K562 (cell line): ENCODE results near the gene NTN3. TPM values are rescaled to one million over a fixed set of nuclear protein-coding genes. Genes with fewer than 3 reads are reported as not detected.

ENCODE experiments used
- ATAC-seq: fragments of 200-7000 bp; cut with Tn5 transposase; 3 replicates; pipeline ENCODE4 v1.9.1; 2020; ENCODE audit warnings: moderate library complexity
- BruUV-seq: library from RNA; stranded (reverse); fragments of 400-500 nt; replicated peaks from 2 replicates; lab custom pipeline; 2021; lab: Mats Ljungman, UMichigan
- CTCF ChIA-PET: fragments of 300-600 bp; formaldehyde crosslinking; extraction: SDS; loops from one replicate; lab custom pipeline; 2021; ENCODE audit warnings: low intra/inter-chr PET ratio; lab: Yijun Ruan, JAX
- POLR2A ChIA-PET: fragments of 300-600, 350-650 bp; sonication (Branson Sonifier 250); formaldehyde crosslinking; extraction: SDS; loops from one replicate; lab custom pipeline; 2021; ENCODE audit warnings: antibody characterized with exemption, inconsistent platforms; lab: Yijun Ruan, JAX
- DNase-seq, 4 experiments: peaks; one replicate each; pipeline versions ENCODE4 v3.0.0 to v3.0.0-alpha.2; 2011 to 2018; ENCODE audit warnings: low spot score in 3 of 4, mixed read lengths in 3 of 4; ENCODE audit errors: extremely low read depth in 1 of 4
- FAIRE-seq: peaks from 2 replicates; lab custom pipeline; 2011; peaks lifted over from hg19 to GRCh38; lab: Jason Lieb, UNC
- H2AFZ ChIP-seq: 2 replicates; pipeline ENCODE4 v1.6.0; 2011; ENCODE audit warnings: low read depth, low read length, control low read depth, inconsistent platforms
- H3K27ac ChIP-seq: fragments of 200-600 bp; 3 replicates; pipeline ENCODE4 v1.8.0; 2011; ENCODE audit warnings: low read depth, mild to moderate bottlenecking, control low read depth, inconsistent platforms, low read length, moderate library complexity, mixed read lengths; ENCODE audit errors: extremely low read depth
- H3K27me3 ChIP-seq, 2 experiments: fragments of 300-600 bp in 1 of 2; 2 replicates in 1 of 2; 3 replicates in 1 of 2; pipeline versions ENCODE4 v1.6.0 to v1.8.0; 2011; ENCODE audit warnings: inconsistent platforms in 2 of 2, low read length in 2 of 2, mild to moderate bottlenecking in 1 of 2, mixed read lengths in 1 of 2, moderate library complexity in 1 of 2; ENCODE audit not compliant: control insufficient read depth in 2 of 2, insufficient read depth in 2 of 2
- H3K36me3 ChIP-seq: fragments of 300-600 bp; 3 replicates; pipeline ENCODE4 v1.8.0; 2011; ENCODE audit warnings: mild to moderate bottlenecking, low read length, inconsistent platforms; ENCODE audit not compliant: control insufficient read depth, insufficient read depth
- H3K4me1 ChIP-seq, 2 experiments: fragments of 200-600 bp in 1 of 2; replicated peaks in 1 of 2; 2 replicates in 1 of 2; 3 replicates in 1 of 2; pipeline versions ENCODE4 v1.5.1 to v1.8.0; 2011; ENCODE audit warnings: inconsistent platforms in 2 of 2, low read length in 2 of 2, mild to moderate bottlenecking in 1 of 2, mixed read lengths in 1 of 2, moderate library complexity in 1 of 2; ENCODE audit not compliant: control insufficient read depth in 2 of 2, insufficient read depth in 2 of 2
- H3K4me2 ChIP-seq: 2 replicates; pipeline ENCODE4 v1.6.1; 2011; ENCODE audit warnings: low read length, control low read depth, inconsistent platforms, mixed read lengths; ENCODE audit not compliant: insufficient read depth
- H3K4me3 ChIP-seq: fragments of 200-600 bp; sonication (generic), shearing (Covaris generic); 2 replicates; pipeline ENCODE4 v1.5.1; 2016; ENCODE audit warnings: control low read depth, inconsistent platforms
- H3K79me2 ChIP-seq: fragments of 200-600 bp; 3 replicates; pipeline ENCODE4 v1.8.0; 2011; ENCODE audit warnings: low read length, inconsistent platforms; ENCODE audit not compliant: control insufficient read depth, insufficient read depth
- H3K9ac ChIP-seq, 2 experiments: 2 replicates each; pipeline versions ENCODE4 v1.6.0 to v1.6.1; 2011; ENCODE audit warnings: low read depth in 2 of 2, low read length in 2 of 2, control low read depth in 1 of 2, inconsistent platforms in 1 of 2, mild to moderate bottlenecking in 1 of 2, mixed read lengths in 1 of 2; ENCODE audit not compliant: insufficient read depth in 1 of 2
- H3K9me1 ChIP-seq: one replicate; pipeline ENCODE4 v1.6.0; 2011; ENCODE audit warnings: inconsistent platforms, mild to moderate bottlenecking, low read length, moderate library complexity; ENCODE audit not compliant: control insufficient read depth, insufficient read depth
- H3K9me3 ChIP-seq: replicated peaks from 2 replicates; pipeline ENCODE4 v1.5.1; 2011; ENCODE audit warnings: low read depth, low read length, inconsistent platforms; ENCODE audit not compliant: control insufficient read depth, insufficient read depth
- H4K20me1 ChIP-seq: replicated peaks from 2 replicates; pipeline ENCODE4 v1.6.1; 2011; ENCODE audit warnings: low read length, inconsistent platforms, mixed read lengths; ENCODE audit not compliant: control insufficient read depth, insufficient read depth
- ETV1 ChIP-seq: fragments of 450-650 bp; conservative IDR thresholded peaks from 2 replicates; pipeline ENCODE4 v1.6.1; 2016; ENCODE audit warnings: missing genetic modification characterization, control low read depth, low read depth, missing compliant biosample characterization
- GABPB2 ChIP-seq: fragments of 250-450 bp; sonication (Bioruptor Pico); conservative IDR thresholded peaks from 2 replicates; pipeline ENCODE4 v1.5.1; 2021; ENCODE audit warnings: mild to moderate bottlenecking
- NR4A1 ChIP-seq, 2 experiments: fragments of 250-450 bp in 1 of 2; fragments of 450-650 bp in 1 of 2; sonication (Bioruptor Pico) in 1 of 2; IDR thresholded peaks; 2 replicates each; pipeline versions ENCODE4 v1.4.0 to v1.6.1; 2016 to 2020; ENCODE audit warnings: mild to moderate bottlenecking in 2 of 2, missing compliant biosample characterization in 1 of 2, missing genetic modification characterization in 1 of 2, moderate library complexity in 1 of 2
- RBFOX2 ChIP-seq: fragments of 200-400 bp; formaldehyde crosslinking; IDR thresholded peaks from 2 replicates; pipeline ENCODE4 v1.6.1; 2017; ENCODE audit warnings: low read depth, mild to moderate bottlenecking, low read length, moderate library complexity
- SREBF2 ChIP-seq: sonication (generic); formaldehyde crosslinking; IDR thresholded peaks from 2 replicates; pipeline ENCODE4 v1.4.0; 2020; ENCODE audit warnings: mild to moderate bottlenecking, missing genetic modification reagents
- TGIF2 ChIP-seq: sonication (generic); formaldehyde crosslinking; IDR thresholded peaks from 2 replicates; pipeline ENCODE4 v1.8.1; 2022; ENCODE audit warnings: mild to moderate bottlenecking, missing genetic modification reagents, moderate library complexity
- WGBS: fragments of 100-300 bp; shearing (Covaris generic); methylation state at CpG from one replicate; pipeline ENCODE4 v1.1.6; 2016; ENCODE audit warnings: low coverage, mixed read lengths; ENCODE audit not compliant: insufficient coverage; ENCODE audit errors: missing lambda C conversion rate; 5-methylcytosine and 5-hydroxymethylcytosine counted together
- in situ Hi-C: fragments of 300-500 bp; cut with MboI; formaldehyde crosslinking; loops from 4 replicates; pipeline ENCODE4 v1.15.0; 2018; ENCODE audit warnings: inconsistent platforms, mixed read lengths
- intact Hi-C: fragments of 100-400 bp; cut with micrococcal nuclease; formaldehyde crosslinking; loops from 2 replicates; pipeline ENCODE4 v1.14.2; 2022
- polyA plus RNA-seq, 8 experiments: library from polyadenylated mRNA; depleted of rRNA in 4 of 8; stranded (reverse) in 5 of 8; unstranded in 3 of 8; fragments of >200 nt; fragmentation: Nextera tagmentation in 2 of 8; fragmentation: Illumina TruSeq in 1 of 8; extraction: Ambion mirVana in 2 of 8; extraction: Trizol in 1 of 8; gene quantifications; 2 replicates each; pipeline versions ENCODE4 v1.2.1 to v1.2.3, GENCODE V29; 2011 to 2014; ENCODE audit warnings: inconsistent platforms in 1 of 8, missing spikeins in 1 of 8
- total RNA-seq, 7 experiments: library from RNA; depleted of rRNA in 6 of 7; stranded (reverse); fragments of >200 nt in 6 of 7; fragmentation: Illumina TruSeq in 2 of 7; extraction: Trizol in 2 of 7; gene quantifications; 2 replicates each; pipeline versions ENCODE4 v1.2.1 to v1.2.3, GENCODE V29; 2011 to 2021; ENCODE audit warnings: low replicate concordance in 1 of 7

Gene NTN3
- total and polyA plus RNA-seq, 9 of the 15 experiments (the other 6 are each of a cell fraction or from before 2014, with no cell fraction given), result not detected

- BruUV-seq, result no TSS peak
- Histone ChIP-seq H3K4me2 (no peak overlapping the region), H3K79me2 (no peaks in the 10 kb centered on the region), H3K9ac (peak overlapping the region in 1 of 2 experiments; percentile 58; a peak in 1 of 4 replicates), H3K9me3 (no peaks in the 10 kb centered on the region), H3K36me3 (peaks cover 91% of the 10 kb centered on the region; the same call in 2 of the 3 replicates), H3K4me3 (no peak overlapping the region), H2AFZ (no peak overlapping the region), H3K4me1 (peaks cover 0 to 33% of the 10 kb centered on the region in 2 experiments; a peak in 2 of 5 replicates), H4K20me1 (no peaks in the 10 kb centered on the region), H3K9me1 (no peaks in the 10 kb centered on the region), H3K27ac (no peak overlapping the region), H3K27me3 (no peaks in the 10 kb centered on the region; a peak in 1 of 5 replicates)
- DNase-seq (no peak), ATAC-seq (no peak), FAIRE-seq (no peak)
- WGBS, result 93% methylated on average over 15 of the region's 19 CpGs
- ChIA-PET CTCF (interaction anchor here (0.6 kb wide), 1 partner anchor 59 kb away, joined by 3 read pairs; no protein-coding TSS in a partner anchor), POLR2A (interaction anchor here (0.6 to 2.2 kb wide), 4 partner anchors 8 to 21 kb away, joined by 4 to 10 read pairs (median 6); no protein-coding TSS in a partner anchor)
- intact Hi-C loops, result no loop called here
- peak; percentile 37 for TF ChIP-seq RBFOX2
- no peak for TF ChIP-seq NR4A1 (CRISPR knock-in tag; IDR thresholded peaks at IDR 0.05)
- no peak for TF ChIP-seq NR4A1 (tag; IDR thresholded peaks at IDR 0.05)
- TF ChIP-seq SREBF2 (CRISPR knock-in tag), result no peak
- no peak for TF ChIP-seq TGIF2 (CRISPR knock-in tag)
- TF ChIP-seq ETV1 (tag), result no peak
- TF ChIP-seq GABPB2 (CRISPR knock-in tag), result no peak
- in situ Hi-C loops, result no loop called here
Observed at GRCh38 chr16:2450975-2451381, 20.1 kb upstream of the NTN3 start.
